Stimulated activated CD8-positive, alpha-beta memory T cell treated with anti-CD3 and anti-CD28 coated beads, Interleukin-12 subunit alpha, Interleukin-12 subunit beta, amount 100 ng/mL, for 4 hours (primary cell): ENCODE results near the gene DPF3.

Experiments used
- DNase-seq: peaks from one replicate; pipeline ENCODE4 v3.0.0-alpha.2; 2020; ENCODE audit warnings: low read depth

Gene DPF3

DNA sequence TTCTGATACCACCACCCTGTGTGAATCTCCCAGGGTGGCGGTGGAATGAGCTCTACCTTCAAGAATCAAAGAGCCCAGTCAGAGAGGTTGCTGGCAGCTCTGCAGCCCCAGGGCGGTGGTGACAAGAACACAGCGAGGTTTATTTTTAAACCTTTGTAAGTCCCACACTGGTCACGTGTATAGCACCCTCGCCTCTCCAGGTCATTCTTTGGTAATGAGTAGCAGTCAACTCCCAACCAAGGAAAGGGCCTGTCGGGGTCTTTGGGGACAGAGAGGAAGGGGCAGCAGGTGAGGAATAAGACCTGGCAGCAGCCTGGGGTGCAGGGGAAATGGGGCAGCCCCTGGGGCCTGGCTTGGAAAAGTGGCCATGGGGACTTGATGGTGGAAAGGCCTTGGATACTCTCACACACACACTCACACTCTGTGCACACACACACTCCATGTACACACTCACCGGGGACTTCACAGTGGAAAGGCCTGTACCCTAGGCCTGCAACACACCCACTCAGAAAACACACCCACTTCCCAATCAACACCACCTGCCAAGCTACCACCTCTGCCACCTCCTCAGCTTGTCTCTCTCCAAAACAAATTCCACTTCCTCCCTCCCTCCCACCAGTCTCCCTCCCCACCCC lies 178.6 kb downstream of the DPF3 start:
- no peak for DNase-seq

GRCh38 chr14:72714871-72715214 lies 179.1 kb downstream of the DPF3 start:
- no peak for DNase-seq

GRCh38 chr14:72714094-72714493 lies 179.8 kb downstream of the DPF3 start:
- DNase-seq = peak; percentile 34

DNA sequence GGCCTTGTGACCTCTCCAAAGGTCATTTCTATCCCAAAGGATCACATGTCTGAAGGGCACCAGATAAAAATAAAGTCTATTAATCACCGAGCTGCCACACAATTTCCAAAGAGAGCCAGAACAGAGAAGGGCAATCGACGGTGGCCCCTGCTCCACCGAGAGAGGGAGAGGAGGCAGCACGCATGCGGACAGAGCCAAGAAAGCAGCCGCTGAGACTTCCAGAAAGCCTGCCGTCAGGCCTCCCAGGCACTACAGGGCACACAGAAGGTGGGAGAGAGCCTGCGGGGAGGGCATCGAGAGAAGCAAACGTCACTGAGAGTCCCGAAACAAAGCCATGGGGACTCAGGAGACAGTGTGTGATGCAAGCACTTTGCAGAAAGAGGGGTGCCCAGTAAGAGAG lies 182.0 kb downstream of the DPF3 start:
- DNase-seq = no peak

GRCh38 chr14:72709916-72710611 lies 183.8 kb downstream of the DPF3 start:
- no peak for DNase-seq

- no peak for DNase-seq
Observed at GRCh38 chr14:72708708-72709475, 185.0 kb downstream of the DPF3 start.

DNA sequence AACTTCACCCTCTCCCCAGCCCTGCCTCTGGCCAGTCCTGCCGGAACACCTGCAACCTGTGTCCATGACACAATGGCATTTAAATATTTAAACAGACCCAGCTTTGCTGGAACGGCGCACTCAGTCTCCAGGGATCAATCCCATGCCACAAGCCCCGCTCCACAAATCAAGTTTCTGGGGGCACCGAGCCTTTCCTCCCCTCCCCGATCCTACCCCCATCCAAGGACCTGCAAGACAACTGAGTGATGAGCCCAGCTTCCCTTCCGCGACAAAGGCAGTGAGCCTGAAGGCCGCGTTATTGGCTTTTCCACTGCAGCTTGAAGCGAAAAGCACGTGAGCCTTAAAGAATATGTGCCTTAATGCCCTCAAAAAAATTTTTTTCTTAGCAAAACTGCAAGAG lies 185.7 kb downstream of the DPF3 start:
- DNase-seq = no peak

DNA sequence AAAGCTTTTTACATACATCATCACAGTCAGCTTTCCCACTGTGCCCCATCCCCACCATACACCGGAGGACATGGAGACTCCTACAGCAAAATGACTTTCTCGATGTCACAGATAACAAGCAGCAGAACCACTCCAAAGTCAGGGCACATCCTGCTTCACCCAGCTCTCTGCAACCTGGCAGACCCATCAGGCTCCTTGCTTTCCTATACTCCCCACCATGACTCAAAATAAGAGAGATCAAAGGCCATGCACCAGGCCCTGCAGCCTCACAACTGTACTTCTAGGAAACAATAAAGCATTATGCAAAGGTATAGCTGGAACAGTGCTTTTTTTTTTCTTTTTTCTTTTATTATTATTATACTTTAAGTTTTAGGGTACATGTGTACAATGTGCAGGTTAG lies 187.4 kb downstream of the DPF3 start:
- no peak for DNase-seq

DNA sequence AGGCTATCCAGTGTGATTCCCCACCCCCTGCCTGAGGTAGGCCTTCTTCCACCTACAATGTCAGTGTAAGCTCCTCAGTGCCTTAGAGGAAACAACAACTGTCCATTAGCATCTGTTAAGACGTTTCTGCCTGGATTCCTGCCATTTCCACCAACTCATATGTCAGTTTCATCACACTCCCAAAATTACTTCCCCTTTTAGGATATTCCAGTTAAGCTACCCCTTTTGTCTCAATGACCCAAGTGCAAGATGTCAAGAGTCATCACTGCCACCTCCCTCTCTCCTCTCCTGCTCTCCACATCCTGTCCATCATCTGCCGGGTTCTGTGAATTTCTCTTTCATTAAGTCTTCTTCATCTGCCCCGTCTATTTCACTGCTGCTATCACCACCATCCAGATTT lies 189.4 kb downstream of the DPF3 start:
- no peak for DNase-seq

DNA sequence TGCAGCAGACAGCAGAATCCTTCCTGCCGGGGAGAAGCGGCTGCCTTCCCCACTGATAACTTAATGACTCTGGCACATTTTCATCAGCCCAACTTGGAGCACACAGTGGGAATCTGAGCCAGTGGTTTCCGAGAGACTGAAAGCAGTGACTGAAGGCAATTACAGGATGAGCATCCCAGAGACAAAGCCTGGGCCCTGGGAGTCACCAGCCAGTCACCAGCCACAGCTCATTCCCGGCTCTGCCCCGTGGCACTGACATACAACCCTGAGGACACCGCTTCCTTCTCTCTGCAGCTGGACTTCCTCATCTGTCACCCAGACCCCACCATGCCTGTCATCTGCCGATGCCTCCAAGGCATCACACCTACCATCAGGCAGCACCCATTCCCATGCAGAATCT lies 192.3 kb downstream of the DPF3 start:
- no peak for DNase-seq

- no peak for DNase-seq
Observed at GRCh38 chr14:72701237-72701565, 192.7 kb downstream of the DPF3 start.

GRCh38 chr14:72700338-72701236 lies 193.3 kb downstream of the DPF3 start:
- no peak for DNase-seq

DNA sequence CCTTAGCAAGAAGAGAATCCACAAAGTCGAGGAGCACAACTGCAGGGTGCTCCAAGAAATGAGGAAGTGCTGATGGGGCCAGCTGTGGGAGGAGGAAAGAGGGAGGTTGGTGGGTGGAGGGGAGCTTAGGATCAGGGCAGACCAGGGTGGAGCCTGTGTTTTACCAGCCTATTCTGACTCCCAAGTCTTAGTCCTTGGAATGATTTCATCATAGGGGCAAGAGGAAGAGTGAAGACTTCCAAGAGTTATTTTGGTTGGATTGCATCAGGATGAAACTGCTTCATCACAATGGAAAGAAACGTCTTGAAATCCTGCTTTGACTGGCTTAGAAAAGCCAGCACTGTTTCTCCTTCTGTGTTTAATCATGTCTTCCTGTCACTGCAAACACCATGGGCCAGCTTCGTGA lies 194.0 kb downstream of the DPF3 start:
- no peak for DNase-seq

GRCh38 chr14:72699443-72699842 lies 194.5 kb downstream of the DPF3 start:
- no peak for DNase-seq

DNA sequence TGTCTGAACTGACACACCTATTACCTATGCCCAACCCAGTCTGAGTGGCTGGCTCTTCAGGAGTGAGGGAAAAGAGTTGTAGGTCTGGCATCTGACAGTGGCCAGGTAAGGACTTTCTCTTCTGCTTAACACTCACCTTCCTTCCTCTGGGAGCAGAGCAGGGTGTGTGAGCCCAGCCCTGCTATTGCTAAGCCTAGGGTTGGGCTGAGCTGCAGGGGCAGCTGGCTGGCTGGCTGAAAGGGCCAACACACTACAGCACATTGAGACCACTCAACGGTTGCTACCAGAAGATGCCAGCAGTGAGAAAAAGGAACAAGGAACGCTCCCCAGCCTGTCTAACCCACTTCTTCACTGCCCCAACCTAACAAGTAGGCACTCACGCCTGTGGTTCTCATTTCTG lies 201.2 kb downstream of the DPF3 start:
- DNase-seq = no peak

- no peak for DNase-seq
Observed at GRCh38 chr14:72690324-72690723, 203.6 kb downstream of the DPF3 start.

DNA sequence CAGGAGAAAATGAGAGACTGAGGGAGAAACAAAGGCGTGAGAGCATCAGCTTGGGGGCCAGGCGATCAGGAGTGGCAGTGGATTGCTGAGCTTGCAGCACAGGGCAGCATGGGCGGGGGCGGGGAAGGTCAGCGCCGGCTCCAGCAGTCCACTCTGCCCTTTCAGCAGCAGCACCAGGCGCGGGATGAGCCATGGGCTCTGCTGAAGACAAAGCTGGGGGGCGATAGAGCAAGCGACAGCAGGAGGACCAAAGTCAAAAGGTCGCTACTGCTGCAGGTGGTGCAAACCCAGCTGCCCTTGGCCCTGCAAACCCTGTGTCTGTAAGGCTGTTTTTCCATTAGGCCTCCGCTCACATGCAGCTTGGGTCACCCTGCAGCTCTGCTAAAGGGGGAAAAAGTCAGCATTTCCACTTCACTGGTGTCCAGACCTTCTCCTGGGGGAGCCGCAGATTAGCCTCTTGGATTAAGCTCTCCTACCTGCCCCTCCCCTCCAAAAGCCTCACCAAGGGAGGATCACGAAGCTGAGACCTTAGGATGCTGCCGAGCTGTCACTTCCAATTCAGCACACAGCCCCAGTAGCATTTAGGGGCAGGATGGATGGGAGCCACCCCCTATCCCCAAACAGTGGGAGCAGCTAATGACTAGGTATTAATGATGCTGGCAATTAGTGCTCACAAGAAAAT lies 204.8 kb downstream of the DPF3 start:
- no peak for DNase-seq

DNA sequence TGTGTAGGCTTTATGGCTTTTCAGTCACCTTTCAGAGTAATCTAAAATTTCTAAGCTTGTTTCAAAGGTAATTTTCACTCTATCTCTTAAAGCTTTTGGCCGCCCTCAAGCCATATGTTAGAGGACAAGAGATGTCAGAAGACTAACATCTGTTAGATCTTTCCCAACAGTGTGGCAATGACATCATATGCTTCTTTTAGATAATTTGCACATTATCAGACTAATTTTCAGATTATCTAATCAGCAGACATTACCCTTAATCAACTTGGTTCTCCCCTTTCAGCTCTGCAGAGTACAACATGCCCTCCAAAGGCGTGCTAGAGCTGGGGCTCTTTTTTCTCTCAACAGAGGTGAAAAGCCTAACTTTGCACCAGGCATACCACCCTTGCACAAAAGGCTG lies 207.1 kb downstream of the DPF3 start:
- no peak for DNase-seq

DNA sequence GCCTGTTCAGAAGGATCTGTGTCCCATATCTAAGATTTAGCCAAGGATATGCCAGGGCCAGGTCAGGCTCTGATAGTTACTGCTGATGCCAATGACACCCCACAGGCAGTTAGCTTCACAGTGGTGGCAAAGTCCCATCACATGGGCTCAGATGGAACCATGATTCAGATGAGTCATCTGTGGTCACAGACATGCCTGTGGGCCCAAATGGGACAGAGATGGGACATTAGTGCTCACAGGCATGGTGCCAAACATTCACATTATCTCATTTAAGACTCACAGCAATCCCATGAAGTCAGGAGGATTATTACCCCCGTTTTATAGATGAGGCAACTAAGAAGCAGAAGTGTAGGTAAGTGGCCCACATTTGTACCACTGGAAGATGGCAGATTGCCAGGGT lies 207.8 kb downstream of the DPF3 start:
- no peak for DNase-seq

DNA sequence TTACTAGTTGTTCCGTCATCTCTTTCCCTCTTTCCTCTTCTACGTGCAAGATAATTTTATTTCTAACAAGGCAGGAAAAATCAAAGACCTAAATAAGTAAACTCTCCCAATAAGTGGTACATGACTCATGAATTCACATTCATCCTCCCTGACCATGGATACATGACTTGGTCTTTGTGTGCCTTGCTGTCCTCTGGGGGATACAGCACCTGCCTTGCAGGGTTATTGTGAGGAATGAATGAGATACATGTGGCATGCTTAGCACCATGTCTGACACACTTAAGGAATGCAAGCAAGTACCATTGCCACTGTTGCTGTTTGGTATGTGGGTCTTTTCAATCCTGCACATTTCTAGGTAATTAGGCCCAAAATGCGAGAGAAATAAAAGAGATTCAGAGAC lies 208.4 kb downstream of the DPF3 start:
- no peak for DNase-seq

GRCh38 chr14:72683787-72684186 lies 210.1 kb downstream of the DPF3 start:
- no peak for DNase-seq

GRCh38 chr14:72682188-72682587 lies 211.7 kb downstream of the DPF3 start:
- DNase-seq = no peak
